Stimulated activated CD8-positive, alpha-beta memory T cell treated with anti-CD3 and anti-CD28 coated beads, Interleukin-12 subunit alpha, Interleukin-12 subunit beta, amount 100 ng/mL, for 1 hour (primary cell): ENCODE measurements around the gene MRPL20.
"Not testable (repeated sequence)": the region's sequence is repeated elsewhere in the genome, so short reads cannot be mapped to it uniquely, and the experiment has no call there.

Experiments used
- DNase-seq: peaks from one replicate; pipeline ENCODE4 v3.0.0-alpha.2; 2020; ENCODE audit warnings: low read depth

The MRPL20 gene

GRCh38 chr1:1406101-1406820 is 832 bp downstream of the MRPL20 start:
- DNase-seq = no peak

DNA sequence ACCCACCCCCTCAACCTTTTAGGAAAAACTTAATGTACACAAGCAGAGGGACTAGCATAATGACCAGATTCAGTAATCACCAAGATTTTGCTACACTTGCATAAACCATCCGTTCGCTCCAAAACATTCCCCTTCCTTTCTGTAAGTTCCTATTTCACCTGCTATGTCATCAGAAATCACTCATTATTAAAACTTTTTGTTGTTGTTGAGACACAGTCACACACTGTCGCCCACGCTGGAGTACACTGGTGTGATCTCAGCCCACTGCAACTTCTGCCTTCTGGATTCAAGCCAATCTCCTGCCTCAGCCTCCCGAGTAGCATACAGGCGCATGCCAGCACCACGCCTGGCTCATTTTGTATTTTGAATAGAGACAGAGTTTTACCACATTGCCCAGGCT is 3.4 kb downstream of the MRPL20 start:
- DNase-seq = no peak

GRCh38 chr1:1402901-1403392 is 4.1 kb downstream of the MRPL20 start:
- not testable (repeated sequence) for DNase-seq

- DNase-seq = no peak
These were observed 4.8 kb downstream of the MRPL20 start for GRCh38 chr1:1402072-1402900.

DNA sequence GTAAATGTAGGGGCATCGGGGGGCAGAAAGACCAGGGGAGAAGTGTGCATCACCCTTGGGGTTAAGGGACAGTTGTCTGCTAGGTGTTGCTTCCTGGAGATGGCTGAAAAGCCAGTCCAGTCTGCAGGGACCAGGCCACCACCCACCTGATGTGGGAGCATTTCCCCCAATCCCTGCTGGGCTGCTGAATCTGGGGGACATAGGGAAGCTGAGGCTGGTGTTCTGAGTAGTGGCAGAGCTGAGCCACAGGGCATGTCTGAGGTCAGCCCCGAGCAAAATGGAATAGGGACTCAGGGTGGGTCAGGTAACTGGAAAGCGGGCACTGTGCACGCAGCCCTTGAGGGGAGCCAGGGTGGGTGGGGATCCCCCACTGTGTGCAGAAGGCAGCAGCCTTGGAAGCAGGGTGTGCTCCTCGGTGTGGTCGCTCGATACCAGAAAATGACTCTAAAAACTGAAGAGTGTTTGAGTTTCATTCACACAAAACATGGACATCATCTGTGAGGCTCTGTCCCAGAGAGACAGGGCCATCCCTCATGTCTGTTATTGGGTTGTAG is 5.6 kb downstream of the MRPL20 start:
- DNase-seq = no peak

- no peak for DNase-seq
These were observed 6.3 kb downstream of the MRPL20 start for GRCh38 chr1:1400576-1401456.

DNA sequence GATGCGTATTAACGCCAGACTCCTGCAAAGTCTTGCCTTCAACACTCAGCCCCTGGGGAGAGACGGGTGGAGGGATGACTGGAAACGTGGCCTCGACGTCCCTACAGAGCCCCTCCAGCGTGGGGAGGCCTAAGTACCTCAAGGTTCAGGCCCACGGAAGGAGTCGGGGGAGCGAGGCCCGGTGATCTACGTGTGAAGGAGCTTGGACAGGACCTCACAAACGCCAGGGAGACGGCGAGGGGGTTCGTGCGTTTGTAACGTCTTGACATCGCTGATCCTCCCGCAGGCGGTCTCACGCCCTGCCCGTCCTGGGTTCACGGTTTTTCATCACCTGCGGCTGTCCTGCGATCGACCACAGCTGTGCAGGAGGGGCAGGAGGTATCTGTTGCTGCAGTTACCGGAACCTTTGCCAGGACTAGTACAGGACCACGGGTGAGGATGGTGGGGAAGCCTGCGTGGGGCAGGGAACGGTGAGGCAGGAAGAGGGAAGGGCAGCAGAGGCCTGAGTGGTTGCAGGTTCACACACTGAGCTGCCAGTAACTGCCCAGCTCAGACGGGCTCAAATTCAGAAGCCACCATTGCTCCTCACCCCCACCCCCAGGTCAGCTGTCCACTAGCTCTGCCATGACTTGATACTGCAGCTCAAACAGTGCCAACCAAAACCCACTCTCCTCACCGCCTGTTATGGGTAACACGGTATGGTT is 7.1 kb downstream of the MRPL20 start:
- DNase-seq = no peak

- peak; percentile 98 for DNase-seq
These were observed 7.8 kb downstream of the MRPL20 start, which contains the start of gene CCNL2 for GRCh38 chr1:1399187-1399871. CCNL2 (minus strand) TSS chr1:1399335; CDS start chr1:1399306, 29 bp downstream.

- no peak for DNase-seq
These were observed 8.4 kb downstream of the MRPL20 start for GRCh38 chr1:1398677-1399186.

GRCh38 chr1:1397839-1398523 is 9.1 kb downstream of the MRPL20 start:
- DNase-seq = no peak

DNA sequence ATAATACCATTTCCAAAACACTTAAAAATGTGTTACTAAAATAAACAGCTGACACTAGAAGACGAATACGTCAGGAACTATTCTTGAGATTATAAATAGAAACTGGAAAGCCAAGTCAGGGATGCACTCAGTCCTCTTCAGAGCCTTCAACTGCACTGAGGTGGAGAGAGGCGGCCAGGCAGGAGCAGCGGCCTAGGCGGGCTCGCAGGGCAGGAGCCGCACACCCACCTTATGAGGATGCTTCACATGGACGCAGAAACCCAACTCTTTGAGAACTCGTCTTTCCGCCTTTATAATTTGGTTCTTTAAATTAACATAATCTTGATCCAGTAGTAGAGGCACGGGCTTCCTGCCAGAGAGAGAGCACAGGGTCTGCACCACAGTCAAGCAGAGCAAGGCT is 11.9 kb downstream of the MRPL20 start:
- DNase-seq = no peak

GRCh38 chr1:1394116-1394515 is 13.0 kb downstream of the MRPL20 start:
- DNase-seq = no peak

DNA sequence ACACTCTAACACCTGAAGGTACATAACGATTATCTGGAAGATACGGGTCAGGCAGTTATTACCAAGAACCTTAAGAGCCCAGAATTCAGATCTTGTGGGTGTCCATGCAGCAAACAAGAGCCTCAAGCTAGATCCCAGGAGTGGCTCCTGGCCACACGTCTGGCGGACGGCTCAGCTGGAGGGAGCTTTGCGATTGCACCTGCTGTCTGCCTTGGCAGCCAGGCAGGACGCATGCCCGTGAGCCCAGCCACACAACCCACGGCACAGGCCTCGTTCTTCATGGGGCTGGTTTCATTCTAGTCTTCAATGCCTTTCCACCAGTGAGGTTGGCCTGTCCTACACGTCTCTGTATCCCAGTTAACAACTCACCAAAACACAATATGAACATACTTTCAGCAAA is 13.7 kb downstream of the MRPL20 start:
- DNase-seq = no peak

DNA sequence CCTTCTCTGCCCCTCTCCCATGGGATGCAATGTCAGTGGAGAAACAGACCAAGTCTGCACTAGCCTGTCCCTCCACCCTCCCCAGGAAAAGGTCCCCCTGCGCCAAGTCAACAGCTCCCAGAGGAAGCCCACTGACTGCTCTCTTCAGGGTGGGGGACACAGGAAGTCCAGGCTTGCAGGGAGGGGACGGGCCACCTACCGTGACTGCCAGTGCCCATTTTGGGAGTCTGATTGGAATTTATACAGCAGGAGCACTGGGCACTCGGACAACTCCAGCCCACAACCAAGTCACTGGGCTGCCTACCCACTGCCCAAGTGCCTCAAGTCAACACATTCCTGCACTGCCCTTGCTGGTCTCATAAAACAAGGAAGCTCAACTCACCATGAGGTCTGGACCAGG is 14.1 kb downstream of the MRPL20 start:
- DNase-seq = no peak

- DNase-seq = no peak
These were observed 15.9 kb downstream of the MRPL20 start for GRCh38 chr1:1391225-1391624.

- no peak for DNase-seq
These were observed 16.4 kb downstream of the MRPL20 start for GRCh38 chr1:1390675-1391074.

- DNase-seq = no peak
These were observed 19.0 kb downstream of the MRPL20 start for GRCh38 chr1:1388078-1388472.

GRCh38 chr1:1387098-1388077 is 19.7 kb downstream of the MRPL20 start:
- no peak for DNase-seq

- no peak for DNase-seq
These were observed 21.2 kb downstream of the MRPL20 start for GRCh38 chr1:1385931-1386330.
